Measurements from ENCODE around the gene RESF1.
A peak's percentile ranks its signal among the peaks of the same experiment; 100 is the strongest.

RESF1 gene

GRCh38 chr12:31961137-31961536 is 1.9 kb downstream of the RESF1 start:
- DNase-seq (ENCODE audit: low spot score) = no peak

GRCh38 chr12:31962076-31962475 is 2.9 kb downstream of the RESF1 start:
- no peak for DNase-seq (ENCODE audit: low spot score)

DNA sequence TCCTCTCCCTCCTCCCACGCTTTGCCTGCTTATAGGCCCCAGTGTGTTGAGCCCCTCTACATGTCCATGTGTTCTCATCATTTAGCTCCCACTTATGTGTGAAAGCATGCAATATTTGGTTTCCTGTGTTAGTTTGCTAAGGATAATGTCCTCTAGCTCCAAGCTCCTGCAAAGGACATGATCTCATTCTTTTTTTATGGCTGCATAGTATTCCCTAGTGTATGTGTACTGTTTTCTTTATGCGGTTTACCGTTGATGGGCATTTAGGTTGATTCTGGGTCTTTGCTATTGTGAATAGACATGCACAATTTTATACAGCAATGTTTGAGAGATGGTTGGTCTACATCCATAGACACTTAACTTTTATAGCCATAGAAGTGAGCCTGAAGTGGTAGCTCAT is 5.1 kb downstream of the RESF1 start:
- DNase-seq (ENCODE audit: low spot score) = no peak

- DNase-seq (ENCODE audit: low spot score) = no peak
Observed at GRCh38 chr12:31965090-31965489, 5.9 kb downstream of the RESF1 start.

- peak; percentile 12 for DNase-seq (ENCODE audit: low spot score)
Observed at GRCh38 chr12:31966558-31967205, 7.5 kb downstream of the RESF1 start.

GRCh38 chr12:31967539-31967938 is 8.3 kb downstream of the RESF1 start:
- no peak for DNase-seq (ENCODE audit: low spot score)

- no peak for DNase-seq (ENCODE audit: low spot score)
Observed at GRCh38 chr12:31970199-31970598, 11.0 kb downstream of the RESF1 start.

- DNase-seq (ENCODE audit: low spot score) = no peak
Observed at GRCh38 chr12:31973818-31974217, 14.6 kb downstream of the RESF1 start.

DNA sequence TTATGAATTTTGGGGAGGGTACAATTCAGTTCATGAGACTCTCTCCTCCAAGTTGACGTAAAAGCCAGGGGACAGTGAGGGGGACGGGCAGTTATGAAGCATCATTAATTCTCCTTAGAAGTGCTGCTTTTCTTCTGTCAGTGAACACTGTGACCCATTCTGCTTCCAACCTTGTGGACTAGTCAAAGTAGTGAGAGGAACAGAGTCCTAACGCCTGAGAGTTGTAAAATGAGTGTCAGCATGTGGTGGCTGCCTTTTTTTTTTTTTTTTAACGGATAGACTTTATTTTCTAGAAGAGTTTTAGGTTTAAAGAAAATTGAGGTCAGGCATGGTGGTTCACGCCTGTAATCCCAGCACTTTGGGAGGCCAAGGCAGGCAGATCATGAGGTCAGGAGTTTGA is 15.5 kb downstream of the RESF1 start:
- DNase-seq (ENCODE audit: low spot score) = no peak

GRCh38 chr12:31984806-31985591 is 25.8 kb downstream of the RESF1 start:
- DNase-seq (ENCODE audit: low spot score) = no peak

GRCh38 chr12:31985832-31986231 is 26.6 kb downstream of the RESF1 start:
- DNase-seq (ENCODE audit: low spot score) = no peak

DNA sequence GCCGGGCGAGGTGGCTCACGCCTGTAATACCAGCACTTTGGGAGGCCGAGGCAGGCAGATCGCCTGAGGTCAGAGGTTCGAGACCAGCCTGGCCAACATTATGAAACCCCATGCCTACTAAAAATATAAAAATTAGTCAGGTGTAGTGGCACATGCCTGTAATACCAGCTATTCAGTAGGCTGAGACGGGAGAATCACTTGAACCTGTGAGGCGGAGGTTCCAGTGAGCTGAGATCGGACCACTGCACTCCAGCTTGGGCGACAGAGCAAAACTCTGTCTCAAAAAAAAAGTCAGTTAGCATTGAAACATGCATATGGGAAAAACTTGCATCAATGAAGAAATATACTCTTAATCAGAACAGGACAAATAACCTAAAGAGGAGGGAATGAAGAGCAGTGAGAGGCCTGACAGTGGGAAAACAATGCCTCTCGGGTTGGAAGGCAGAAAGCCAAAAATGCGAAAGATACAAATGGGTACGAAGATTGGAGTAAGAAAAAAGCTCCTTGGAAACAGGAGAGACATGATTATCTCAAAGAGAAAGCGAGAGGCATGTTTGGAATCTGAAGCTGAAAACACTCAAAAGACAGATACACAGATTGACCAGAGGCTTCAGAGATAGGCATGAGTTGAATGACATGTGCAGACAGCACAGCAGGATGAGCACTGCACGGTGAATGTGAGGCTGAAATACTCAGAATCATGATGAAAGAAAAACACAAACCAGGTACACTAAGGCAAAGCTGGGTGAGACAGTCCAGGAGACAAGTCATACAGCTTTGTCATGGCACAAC is 30.6 kb downstream of the RESF1 start:
- DNase-seq (ENCODE audit: low spot score) = no peak

- DNase-seq (ENCODE audit: low spot score) = no peak
Observed at GRCh38 chr12:31991146-31991545, 31.9 kb downstream of the RESF1 start.

DNA sequence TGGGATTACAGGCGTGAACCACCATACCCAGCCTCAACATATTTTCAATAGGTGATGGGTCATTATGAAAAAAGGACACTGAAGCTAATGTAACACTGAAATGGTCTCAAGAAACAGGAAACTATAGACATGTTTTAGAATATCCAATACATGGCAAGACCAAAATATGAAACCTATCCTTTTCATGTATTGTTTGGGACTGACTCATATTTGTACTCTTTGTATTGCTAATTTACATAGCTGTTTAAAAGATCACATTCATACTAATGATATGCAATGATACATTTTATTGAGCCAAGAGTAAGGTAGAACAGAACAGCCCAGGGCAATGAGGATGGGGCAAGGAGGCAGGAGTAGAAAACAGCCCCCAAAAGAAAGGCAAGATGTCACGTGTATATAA is 32.6 kb downstream of the RESF1 start:
- DNase-seq (ENCODE audit: low spot score) = no peak

DNA sequence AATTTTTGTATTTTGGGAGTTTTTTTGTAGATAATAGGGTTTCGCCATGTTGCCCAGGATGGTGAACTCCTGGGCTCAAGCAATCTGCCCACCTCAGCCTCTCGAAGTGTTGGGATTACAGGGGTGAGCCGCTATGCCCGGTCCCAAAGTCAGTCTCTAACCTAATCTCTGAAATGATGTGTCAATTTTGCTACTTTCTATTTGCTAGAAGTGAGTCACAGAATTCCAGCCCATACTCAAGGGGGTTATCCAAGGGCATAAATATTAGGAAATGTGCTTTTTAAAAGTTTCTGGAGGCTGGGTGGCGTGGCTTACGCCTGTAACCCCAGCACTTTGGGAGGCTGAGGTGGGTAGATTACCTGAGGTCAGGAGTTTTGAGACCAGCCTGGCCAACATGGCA is 40.5 kb downstream of the RESF1 start:
- no peak for DNase-seq (ENCODE audit: low spot score)

GRCh38 chr12:32000373-32001005 is 41.3 kb downstream of the RESF1 start:
- DNase-seq (ENCODE audit: low spot score) = no peak

- no peak for DNase-seq (ENCODE audit: low spot score)
Observed at GRCh38 chr12:32002848-32003493, 43.8 kb downstream of the RESF1 start.

DNA sequence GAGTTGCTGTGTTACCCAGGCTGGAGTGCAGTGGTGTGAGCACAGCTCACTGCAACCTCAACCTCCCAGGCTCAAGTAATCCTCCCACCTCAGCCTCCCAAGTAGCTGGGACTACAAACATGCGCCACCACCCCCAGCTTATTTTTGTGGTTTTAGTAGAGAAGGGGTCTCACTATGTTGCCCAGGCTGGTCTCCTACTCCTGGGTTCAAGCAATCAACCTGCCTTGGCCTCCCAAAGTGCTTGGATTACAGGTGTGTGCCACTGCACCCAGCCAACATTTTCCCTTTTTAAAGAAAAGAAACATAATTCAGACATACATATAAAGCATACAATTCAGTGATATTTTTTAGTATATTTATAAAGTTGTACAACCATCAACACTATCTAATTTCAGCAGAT is 44.4 kb downstream of the RESF1 start:
- no peak for DNase-seq (ENCODE audit: low spot score)

DNA sequence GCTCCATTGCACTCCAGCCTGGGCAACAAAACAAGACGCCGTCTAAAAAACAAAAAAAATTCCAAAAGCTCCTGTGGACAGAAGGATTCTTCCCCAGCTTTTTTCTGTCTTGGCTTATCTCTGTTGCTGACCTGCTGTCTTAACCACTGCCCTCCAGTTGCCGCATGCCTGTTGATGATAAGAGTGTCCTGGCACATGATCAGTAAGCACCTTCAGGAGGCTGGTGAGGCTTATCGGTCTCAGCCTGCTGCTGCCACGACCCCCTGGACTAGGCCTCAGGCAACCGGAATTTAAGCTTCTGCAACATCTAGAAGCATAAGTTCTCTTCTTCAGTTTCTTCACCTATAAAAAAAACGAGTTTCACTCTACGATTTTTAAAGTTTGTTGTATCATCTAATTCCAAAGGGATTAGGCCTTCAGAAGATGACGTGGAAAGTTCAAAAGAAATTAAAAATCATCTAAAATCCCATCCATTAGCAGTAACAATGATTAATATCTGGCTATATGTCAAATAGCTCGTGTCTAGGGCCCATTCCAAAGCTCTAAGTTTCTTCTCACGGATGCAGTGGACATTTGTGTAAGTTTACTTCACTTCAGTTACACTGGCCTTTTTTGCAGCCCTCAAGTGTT is 46.4 kb downstream of the RESF1 start:
- DNase-seq (ENCODE audit: low spot score) = peak; percentile 17
